Measurements from ENCODE around the gene KLK11. TPM values are rescaled to one million over a fixed set of nuclear protein-coding genes. Genes with fewer than 3 reads are reported as not detected.

KLK11 gene
- total RNA-seq, 6 experiments from 2014 or later = not detected

- H3K4me3 Mint-ChIP-seq = no peak overlapping the region
- no peaks in the 10 kb centered on the region for H3K4me1 Mint-ChIP-seq (ENCODE audit: low read depth)
- no peak for DNase-seq
- no peak overlapping the region for H3K27ac Mint-ChIP-seq
- peaks cover 3% of the 10 kb centered on the region; the same call in 1 of the 2 replicates for H3K27me3 Mint-ChIP-seq (ENCODE audit: insufficient read depth)
- TF ChIP-seq CTCF (IDR thresholded peaks at IDR 0.05) = no peak
- H3K9me3 Mint-ChIP-seq = peaks cover 13% of the 10 kb centered on the region
- peaks cover 4% of the 10 kb centered on the region; the same call in 1 of the 2 replicates for H3K36me3 Mint-ChIP-seq (ENCODE audit: low read depth)
Measured at GRCh38 chr19:50978772-50979390, 47.5 kb downstream of the KLK11 start.

- H3K36me3 Mint-ChIP-seq (ENCODE audit: low read depth) = peaks cover 4% of the 10 kb centered on the region; the same call in 1 of the 2 replicates
- H3K4me1 Mint-ChIP-seq (ENCODE audit: low read depth) = no peaks in the 10 kb centered on the region
- TF ChIP-seq CTCF (IDR thresholded peaks at IDR 0.05) = no peak
- H3K9me3 Mint-ChIP-seq = peaks cover 19% of the 10 kb centered on the region
- no peak for DNase-seq
- H3K27me3 Mint-ChIP-seq (ENCODE audit: insufficient read depth) = peaks cover 7% of the 10 kb centered on the region; the same call in 1 of the 2 replicates
- no peak overlapping the region for H3K27ac Mint-ChIP-seq
- no peak overlapping the region for H3K4me3 Mint-ChIP-seq
Measured at GRCh38 chr19:50977626-50978025, 48.8 kb downstream of the KLK11 start.

- H3K4me3 Mint-ChIP-seq = no peak overlapping the region
- no peak for TF ChIP-seq CTCF (IDR thresholded peaks at IDR 0.05)
- peaks cover 17% of the 10 kb centered on the region for H3K9me3 Mint-ChIP-seq
- DNase-seq = no peak
- peaks cover under 1% of the 10 kb centered on the region for H3K36me3 Mint-ChIP-seq (ENCODE audit: low read depth)
- H3K27me3 Mint-ChIP-seq (ENCODE audit: insufficient read depth) = peaks cover 6% of the 10 kb centered on the region; the same call in 1 of the 2 replicates
- no peak overlapping the region for H3K27ac Mint-ChIP-seq
- H3K4me1 Mint-ChIP-seq (ENCODE audit: low read depth) = no peaks in the 10 kb centered on the region
Measured at GRCh38 chr19:50975766-50976165, 50.6 kb downstream of the KLK11 start.

- Mint-ChIP-seq H3K27ac (no peak overlapping the region), H3K36me3 (ENCODE audit: low read depth) (peaks cover 6% of the 10 kb centered on the region), H3K4me3 (no peak overlapping the region), H3K4me1 (ENCODE audit: low read depth) (no peaks in the 10 kb centered on the region), H3K27me3 (ENCODE audit: insufficient read depth) (peaks cover 6% of the 10 kb centered on the region; the same call in 1 of the 2 replicates), H3K9me3 (peaks cover 23% of the 10 kb centered on the region)
- no peak for TF ChIP-seq CTCF (IDR thresholded peaks at IDR 0.05)
- DNase-seq = no peak
Measured at GRCh38 chr19:50974702-50975556, 51.5 kb downstream of the KLK11 start.

GRCh38 chr19:50972795-50973376 lies 53.5 kb downstream of the KLK11 start:
- Mint-ChIP-seq H3K4me3 (no peak overlapping the region), H3K4me1 (ENCODE audit: low read depth) (no peaks in the 10 kb centered on the region), H3K36me3 (ENCODE audit: low read depth) (peaks cover 6% of the 10 kb centered on the region), H3K27me3 (ENCODE audit: insufficient read depth) (peaks cover 8% of the 10 kb centered on the region), H3K9me3 (peaks cover 27% of the 10 kb centered on the region), H3K27ac (no peak overlapping the region)
- TF ChIP-seq CTCF (IDR thresholded peaks at IDR 0.05) = no peak
- no peak for DNase-seq

Other genes with a start within 250 kb of the KLK11 start
- not detected for gene ACP4, start 236.2 kb downstream of the KLK11 start, total RNA-seq (2021; fragmentation: NEBNext Ultra II Directional; extraction: Animal tissue kit (Norgen Biotek cat#: 25700))
- not detected for gene KLK1, start 202.8 kb downstream of the KLK11 start, total RNA-seq (2021; fragmentation: NEBNext Ultra II Directional; extraction: Animal tissue kit (Norgen Biotek cat#: 25700))
- gene KLK15, start 193.0 kb downstream of the KLK11 start, total RNA-seq (2021; fragmentation: NEBNext Ultra II Directional; extraction: Animal tissue kit (Norgen Biotek cat#: 25700)) = not detected
- not detected for gene KLK3, start 171.7 kb downstream of the KLK11 start, total RNA-seq (2021; fragmentation: NEBNext Ultra II Directional; extraction: Animal tissue kit (Norgen Biotek cat#: 25700))
- not detected for gene KLK2, start 153.2 kb downstream of the KLK11 start, total RNA-seq (2021; fragmentation: NEBNext Ultra II Directional; extraction: Animal tissue kit (Norgen Biotek cat#: 25700))
- not detected for gene KLK4, start 115.2 kb downstream of the KLK11 start, total RNA-seq (2021; fragmentation: NEBNext Ultra II Directional; extraction: Animal tissue kit (Norgen Biotek cat#: 25700))
- not detected for gene KLK5, start 73.6 kb downstream of the KLK11 start, total RNA-seq (2021; fragmentation: NEBNext Ultra II Directional; extraction: Animal tissue kit (Norgen Biotek cat#: 25700))
- not detected for gene KLK6, start 57.0 kb downstream of the KLK11 start, total RNA-seq (2021; fragmentation: NEBNext Ultra II Directional; extraction: Animal tissue kit (Norgen Biotek cat#: 25700))
- not detected for gene KLK7, start 42.7 kb downstream of the KLK11 start, total RNA-seq (2021; fragmentation: NEBNext Ultra II Directional; extraction: Animal tissue kit (Norgen Biotek cat#: 25700))
- not detected for gene KLK8, start 25.0 kb downstream of the KLK11 start, total RNA-seq (2021; fragmentation: NEBNext Ultra II Directional; extraction: Animal tissue kit (Norgen Biotek cat#: 25700))
- gene KLK10, start 6.9 kb downstream of the KLK11 start, total RNA-seq (2021; fragmentation: NEBNext Ultra II Directional; extraction: Animal tissue kit (Norgen Biotek cat#: 25700)) = not detected
- gene KLK12, start 8.4 kb upstream of the KLK11 start, total RNA-seq (2021; fragmentation: NEBNext Ultra II Directional; extraction: Animal tissue kit (Norgen Biotek cat#: 25700)) = not detected
- not detected for gene KLK13, start 38.5 kb upstream of the KLK11 start, total RNA-seq (2021; fragmentation: NEBNext Ultra II Directional; extraction: Animal tissue kit (Norgen Biotek cat#: 25700))
- under 1 TPM in 1 of 6 experiments, not detected in 5; 0.23 TPM for gene KLK14, start 56.3 kb upstream of the KLK11 start, total RNA-seq (2021; fragmentation: NEBNext Ultra II Directional; extraction: Animal tissue kit (Norgen Biotek cat#: 25700))
- gene CTU1, start 81.8 kb upstream of the KLK11 start, total RNA-seq (2021; fragmentation: NEBNext Ultra II Directional; extraction: Animal tissue kit (Norgen Biotek cat#: 25700)) = 1 to 10 TPM; 5.0 to 8.9 (median 5.9) TPM
- gene SIGLEC9, start 98.3 kb upstream of the KLK11 start, total RNA-seq (2021; fragmentation: NEBNext Ultra II Directional; extraction: Animal tissue kit (Norgen Biotek cat#: 25700)) = not detected
- gene SIGLEC7, start 115.7 kb upstream of the KLK11 start, total RNA-seq (2021; fragmentation: NEBNext Ultra II Directional; extraction: Animal tissue kit (Norgen Biotek cat#: 25700)) = not detected
- not detected for gene CD33, start 198.5 kb upstream of the KLK11 start, total RNA-seq (2021; fragmentation: NEBNext Ultra II Directional; extraction: Animal tissue kit (Norgen Biotek cat#: 25700))
- gene SIGLECL1, start 224.5 kb upstream of the KLK11 start, total RNA-seq (2021; fragmentation: NEBNext Ultra II Directional; extraction: Animal tissue kit (Norgen Biotek cat#: 25700)) = not detected

Data from HFFc6 (cell line).